NCI-H2171 (cell line): ENCODE measurements around the gene DTNBP1.

Experiments
- DNase-seq: peaks from one replicate; lab custom pipeline; 2025; lab: John Stamatoyannopoulos, UW

DTNBP1 gene

DNA sequence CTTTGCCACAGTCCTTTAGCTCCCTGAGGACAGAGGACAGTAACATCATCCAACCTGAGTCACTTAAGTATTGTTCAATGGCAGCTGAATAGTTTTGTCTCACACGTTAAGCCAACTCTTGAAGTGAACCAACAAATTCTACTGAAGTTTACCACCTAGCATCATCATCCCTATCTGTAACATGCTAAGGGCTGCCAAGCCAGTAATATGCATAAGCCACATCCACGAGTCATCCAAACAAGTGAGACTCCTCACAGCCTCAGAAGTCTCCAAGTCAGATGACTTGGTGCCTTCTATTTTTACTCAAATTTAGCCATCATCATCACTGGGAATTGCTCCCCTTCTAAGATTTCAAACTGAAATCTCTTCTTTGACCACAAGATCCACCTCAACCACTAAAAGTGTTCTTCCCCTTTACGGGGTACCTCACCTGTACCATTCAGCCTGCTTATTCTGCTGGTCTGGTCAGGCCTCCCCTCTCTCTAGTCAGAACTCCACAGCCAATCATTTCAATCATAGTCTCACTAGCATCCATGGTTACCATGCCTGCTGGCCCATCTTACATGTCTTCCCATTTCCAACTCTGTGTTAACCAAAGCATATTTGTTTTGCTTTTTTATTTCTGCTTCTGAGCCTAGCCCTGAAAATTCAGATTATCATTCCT, 73.7 kb downstream of the DTNBP1 start:
- no peak for DNase-seq

GRCh38 chr6:15586503-15586902, 76.3 kb downstream of the DTNBP1 start:
- DNase-seq = no peak

- DNase-seq = no peak
Measured at GRCh38 chr6:15585760-15586214, 77.0 kb downstream of the DTNBP1 start.

- DNase-seq = no peak
Measured at GRCh38 chr6:15582499-15582898, 80.3 kb downstream of the DTNBP1 start.

DNA sequence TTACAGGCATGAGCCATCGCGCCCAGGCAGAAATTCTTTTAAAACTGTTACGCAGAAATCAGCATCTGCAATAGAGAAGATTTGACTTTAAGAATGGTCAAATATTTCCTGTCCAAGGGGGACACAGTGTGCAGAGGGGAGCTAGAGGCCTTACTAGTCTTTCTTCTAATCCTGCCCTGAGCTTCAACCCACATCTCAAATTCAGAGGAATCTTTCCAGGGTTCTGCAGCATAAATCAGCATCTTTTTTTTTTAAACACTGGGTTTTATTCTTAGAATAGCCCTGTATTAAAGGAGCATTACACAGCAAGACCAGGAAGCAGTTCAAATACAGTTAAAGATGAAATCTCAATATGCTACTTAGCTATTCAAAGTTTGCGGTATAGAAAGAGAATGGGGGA, 81.1 kb downstream of the DTNBP1 start:
- no peak for DNase-seq

DNA sequence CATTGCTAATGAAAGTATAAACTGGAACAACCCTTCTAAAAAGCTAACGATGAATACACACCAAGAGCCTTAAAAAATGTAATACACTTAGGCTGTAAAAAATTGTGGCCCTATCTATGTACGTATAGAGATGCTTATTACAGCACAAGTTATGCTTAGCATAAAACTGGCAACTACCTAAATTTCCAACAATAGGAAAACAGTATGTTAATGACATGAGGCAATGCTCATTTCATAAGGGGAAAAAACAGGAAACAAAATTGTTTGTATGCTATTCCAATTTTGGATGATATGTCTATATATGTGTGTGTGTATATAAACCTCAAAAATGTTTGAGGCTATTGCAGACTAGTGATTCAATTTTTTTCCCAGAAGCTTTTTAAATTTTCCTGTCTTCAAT, 82.5 kb downstream of the DTNBP1 start:
- DNase-seq = no peak

- DNase-seq = no peak
Measured at GRCh38 chr6:15578716-15579391, 84.0 kb downstream of the DTNBP1 start.

- no peak for DNase-seq
Measured at GRCh38 chr6:15577550-15578171, 85.2 kb downstream of the DTNBP1 start.

- DNase-seq = no peak
Measured at GRCh38 chr6:15577106-15577505, 85.7 kb downstream of the DTNBP1 start.

GRCh38 chr6:15575357-15576033, 87.3 kb downstream of the DTNBP1 start:
- DNase-seq = no peak

GRCh38 chr6:15574486-15574885, 88.3 kb downstream of the DTNBP1 start:
- no peak for DNase-seq

- no peak for DNase-seq
Measured at GRCh38 chr6:15574023-15574422, 88.8 kb downstream of the DTNBP1 start.

GRCh38 chr6:15573384-15573783, 89.4 kb downstream of the DTNBP1 start:
- no peak for DNase-seq

DNA sequence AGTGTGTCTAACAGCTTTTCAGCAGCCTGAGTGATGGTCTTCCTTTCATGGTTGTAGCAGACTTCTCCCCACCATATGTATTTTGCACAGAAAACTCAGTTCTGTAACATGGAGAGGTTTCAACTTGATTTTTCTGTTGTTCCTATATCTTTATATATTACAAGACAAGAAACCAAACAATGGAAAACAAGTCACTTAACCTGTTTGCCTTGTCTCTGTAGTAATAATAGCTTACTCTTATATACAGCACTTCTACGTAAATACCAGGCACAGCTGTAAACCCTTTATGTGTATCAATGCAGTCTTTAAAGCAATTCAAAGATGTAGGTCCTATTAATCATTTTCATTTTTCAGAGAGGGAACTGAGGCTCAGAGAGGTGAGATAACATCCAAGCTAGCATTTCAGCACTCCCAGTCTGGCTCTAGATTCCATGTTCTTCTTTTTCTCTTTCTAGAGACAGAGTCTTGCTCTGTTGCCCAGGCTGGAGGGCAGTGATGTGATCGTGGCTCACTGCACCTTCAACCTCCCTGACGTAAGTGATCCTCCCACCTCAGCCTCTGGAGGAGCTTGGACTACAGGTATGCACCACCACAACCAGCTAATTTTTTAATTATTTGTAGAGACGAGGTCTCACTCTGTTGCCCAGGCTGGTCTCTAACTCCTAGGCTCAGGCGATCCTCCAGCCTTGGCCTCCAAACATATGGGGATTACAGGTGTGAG, 90.4 kb downstream of the DTNBP1 start:
- no peak for DNase-seq

- DNase-seq = no peak
Measured at GRCh38 chr6:15570171-15570570, 92.7 kb downstream of the DTNBP1 start.

DNA sequence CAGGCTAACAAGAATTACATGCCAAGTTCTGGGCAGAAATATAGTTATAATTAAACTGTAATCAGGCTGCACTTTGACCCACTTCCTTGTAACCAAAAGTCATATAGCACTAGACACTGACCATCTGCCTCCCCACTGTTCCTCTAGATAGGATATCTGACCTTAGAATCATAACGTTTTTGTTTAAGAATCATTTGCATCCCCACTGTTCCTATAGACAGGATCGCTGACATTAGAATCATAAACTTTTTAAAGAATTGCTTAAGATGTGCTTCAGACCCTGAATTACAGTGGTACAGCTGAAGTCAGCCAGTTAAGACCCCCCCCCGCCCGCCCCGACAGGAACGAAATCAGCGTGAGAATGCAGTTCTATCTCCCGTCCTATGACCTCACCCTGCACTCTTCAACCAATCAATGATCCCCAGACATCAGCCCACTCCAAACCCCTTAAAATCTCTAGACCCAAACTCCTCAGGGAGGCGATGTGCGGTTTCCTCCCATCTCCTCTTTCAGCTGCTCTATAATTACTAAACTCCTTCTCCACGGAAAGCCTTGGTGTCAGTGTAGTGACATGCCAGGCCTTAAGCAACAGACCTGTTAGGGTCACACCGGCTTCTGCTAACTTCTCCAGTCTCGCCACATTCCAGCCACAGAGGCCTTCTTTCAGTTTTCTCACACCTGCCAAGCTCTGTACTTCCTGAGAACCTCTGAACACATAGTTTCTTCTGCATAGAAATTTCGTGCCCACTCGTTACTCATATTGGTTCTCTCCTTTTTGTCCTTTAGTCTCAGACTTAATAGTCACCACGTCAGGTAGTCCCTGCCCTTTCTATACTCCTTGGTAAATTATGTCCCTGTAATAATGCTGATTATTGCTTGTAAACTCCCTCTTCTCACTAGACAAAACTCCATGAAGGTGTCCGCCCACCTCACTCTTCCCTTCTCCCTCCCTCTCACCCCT, 93.5 kb downstream of the DTNBP1 start:
- no peak for DNase-seq

GRCh38 chr6:15562977-15563376, 99.9 kb downstream of the DTNBP1 start:
- no peak for DNase-seq

GRCh38 chr6:15561447-15562199, 101.2 kb downstream of the DTNBP1 start:
- no peak for DNase-seq

- no peak for DNase-seq
Measured at GRCh38 chr6:15560713-15561112, 102.1 kb downstream of the DTNBP1 start.

DNA sequence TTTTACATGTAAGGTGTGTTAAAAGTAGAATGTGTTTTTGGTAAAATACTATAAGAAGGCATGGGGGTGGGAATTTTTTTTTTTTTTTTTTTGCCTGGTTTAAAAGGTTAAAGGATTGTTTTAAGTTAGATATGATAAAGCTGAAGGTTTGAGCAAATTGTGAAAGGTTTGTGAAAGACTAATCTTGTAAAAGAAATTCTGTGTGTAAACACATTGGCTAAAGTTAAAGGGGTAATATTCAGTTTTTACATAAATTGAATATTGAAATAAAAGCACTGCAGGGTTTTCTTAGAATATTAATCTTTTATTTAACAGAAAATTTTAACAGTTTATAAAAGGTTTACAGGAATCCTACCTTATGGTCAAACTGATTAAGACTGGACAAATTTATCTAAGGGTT, 105.7 kb downstream of the DTNBP1 start:
- DNase-seq = no peak
